CD4-positive, alpha-beta T cell (primary cell): ENCODE results near the gene MTSS2. TPM values are rescaled to one million over a fixed set of nuclear protein-coding genes. Genes with fewer than 3 reads are reported as not detected.
A peak's percentile ranks its signal among the peaks of the same experiment; 100 is the strongest.

Experiments used
- ATAC-seq: fragments of 200-7000 bp; cut with Tn5 transposase; one replicate; pipeline ENCODE4 v1.10.0; 2022; ENCODE audit warnings: mild to moderate bottlenecking; ENCODE audit not compliant: poor library complexity
- CTCF ChIA-PET: fragments of 350-600 bp; sonication (Branson Sonifier 250); formaldehyde crosslinking; loops from one replicate; lab custom pipeline; 2021; ENCODE audit warnings: antibody characterized with exemption, inconsistent platforms; lab: Charles Lee
- POLR2A ChIA-PET: fragments of 350-600 bp; sonication (Branson Sonifier 250); formaldehyde crosslinking; loops from one replicate; lab custom pipeline; 2021; ENCODE audit warnings: antibody characterized with exemption, inconsistent platforms; lab: Charles Lee
- DNase-seq, 14 experiments: peaks; one replicate each; pipeline ENCODE4 v3.0.0-alpha.2; 2013 to 2020; ENCODE audit warnings: mixed read lengths in 2 of 14
- H3K27ac ChIP-seq, 2 donors: one replicate each; pipeline versions ENCODE4 v1.5.1 to v1.7.0; 2013; ENCODE audit warnings: low read length in 2 of 2, low read depth in 1 of 2, mild to moderate bottlenecking in 1 of 2
- H3K27me3 ChIP-seq, 2 experiments: 1 replicate in 1 of 2; 2 replicates in 1 of 2; pipeline versions ENCODE4 v1.6.1 to v1.7.0; 2013; ENCODE audit warnings: low read length in 2 of 2, control low read depth in 1 of 2, mild to moderate bottlenecking in 1 of 2, moderate library complexity in 1 of 2; ENCODE audit not compliant: insufficient read depth in 2 of 2, control insufficient read depth in 1 of 2
- H3K36me3 ChIP-seq: one replicate; pipeline ENCODE4 v1.6.1; 2013; ENCODE audit warnings: low read length, control low read depth; ENCODE audit not compliant: insufficient read depth
- H3K4me1 ChIP-seq: one replicate; pipeline ENCODE4 v1.6.1; 2013; ENCODE audit warnings: low read length, control low read depth; ENCODE audit not compliant: insufficient read depth
- H3K4me3 ChIP-seq: one replicate; pipeline ENCODE4 v1.5.1; 2013; ENCODE audit warnings: mild to moderate bottlenecking, low read length, moderate library complexity
- H3K9me3 ChIP-seq, 2 experiments: 1 replicate in 1 of 2; 2 replicates in 1 of 2; pipeline versions ENCODE4 v1.6.1 to v1.7.0; 2013; ENCODE audit warnings: low read length in 2 of 2, mild to moderate bottlenecking in 2 of 2, control low read depth in 1 of 2, moderate library complexity in 1 of 2; ENCODE audit not compliant: control insufficient read depth in 1 of 2, insufficient read depth in 1 of 2
- H3K27ac Mint-ChIP-seq: one replicate; pipeline ENCODE4 v1.8.0; 2020; ENCODE audit warnings: mixed read lengths
- H3K27me3 Mint-ChIP-seq: one replicate; pipeline ENCODE4 v1.8.0; 2021; ENCODE audit warnings: mixed read lengths
- H3K36me3 Mint-ChIP-seq: one replicate; pipeline ENCODE4 v1.8.0; 2021; ENCODE audit warnings: low read depth, mixed read lengths
- H3K4me1 Mint-ChIP-seq: one replicate; pipeline ENCODE4 v1.8.0; 2021; ENCODE audit warnings: low read depth, mixed read lengths
- H3K4me3 Mint-ChIP-seq: one replicate; pipeline ENCODE4 v1.8.0; 2020; ENCODE audit warnings: mild to moderate bottlenecking, mixed read lengths
- H3K9me3 Mint-ChIP-seq: one replicate; pipeline ENCODE4 v1.8.0; 2020; ENCODE audit warnings: mixed read lengths
- CTCF ChIP-seq: fragments of 200-600 bp; IDR thresholded peaks from one replicate; pipeline ENCODE4 v1.8.0; 2022; ENCODE audit warnings: antibody characterized with exemption, mild to moderate bottlenecking
- intact Hi-C, 2 experiments: fragments of 100-400 bp; cut with DNase I in 1 of 2; cut with micrococcal nuclease in 1 of 2; formaldehyde crosslinking; loops; one replicate each; pipeline versions ENCODE4 v1.15.1 to v1.9.0; 2023 to 2025; cut with DNase I, micrococcal nuclease
- total RNA-seq, 174 experiments: library from RNA in 2 of 174; stranded (reverse) in 2 of 174; gene quantifications; one replicate each; pipeline ENCODE4 v1.2.3 and lab custom pipeline; 2021 to 2026

MTSS2 gene
- total RNA-seq, 2 experiments from 2014 or later: 15.4 to 16.4 TPM

- ChIA-PET CTCF (no interaction called here), POLR2A (no interaction called here)
- H3K27me3 ChIP-seq: no peaks in the 10 kb centered on the region
- Mint-ChIP-seq H3K9me3 (no peaks in the 10 kb centered on the region), H3K27ac (no peak overlapping the region), H3K27me3 (no peaks in the 10 kb centered on the region), H3K4me3 (no peak overlapping the region), H3K4me1 (no peaks in the 10 kb centered on the region), H3K36me3 (peaks cover 14% of the 10 kb centered on the region)
- ATAC-seq: no peak
- H3K27ac ChIP-seq: no peak overlapping the region
- H3K4me3 ChIP-seq: no peak overlapping the region
- intact Hi-C loops: no loop called here
- TF ChIP-seq CTCF: no peak
- no peak for DNase-seq
- no peaks in the 10 kb centered on the region for H3K4me1 ChIP-seq
- H3K9me3 ChIP-seq: no peaks in the 10 kb centered on the region
- H3K36me3 ChIP-seq: no peaks in the 10 kb centered on the region
Measured at GRCh38 chr16:70670175-70670574, 15.7 kb downstream of the MTSS2 start.

DNA sequence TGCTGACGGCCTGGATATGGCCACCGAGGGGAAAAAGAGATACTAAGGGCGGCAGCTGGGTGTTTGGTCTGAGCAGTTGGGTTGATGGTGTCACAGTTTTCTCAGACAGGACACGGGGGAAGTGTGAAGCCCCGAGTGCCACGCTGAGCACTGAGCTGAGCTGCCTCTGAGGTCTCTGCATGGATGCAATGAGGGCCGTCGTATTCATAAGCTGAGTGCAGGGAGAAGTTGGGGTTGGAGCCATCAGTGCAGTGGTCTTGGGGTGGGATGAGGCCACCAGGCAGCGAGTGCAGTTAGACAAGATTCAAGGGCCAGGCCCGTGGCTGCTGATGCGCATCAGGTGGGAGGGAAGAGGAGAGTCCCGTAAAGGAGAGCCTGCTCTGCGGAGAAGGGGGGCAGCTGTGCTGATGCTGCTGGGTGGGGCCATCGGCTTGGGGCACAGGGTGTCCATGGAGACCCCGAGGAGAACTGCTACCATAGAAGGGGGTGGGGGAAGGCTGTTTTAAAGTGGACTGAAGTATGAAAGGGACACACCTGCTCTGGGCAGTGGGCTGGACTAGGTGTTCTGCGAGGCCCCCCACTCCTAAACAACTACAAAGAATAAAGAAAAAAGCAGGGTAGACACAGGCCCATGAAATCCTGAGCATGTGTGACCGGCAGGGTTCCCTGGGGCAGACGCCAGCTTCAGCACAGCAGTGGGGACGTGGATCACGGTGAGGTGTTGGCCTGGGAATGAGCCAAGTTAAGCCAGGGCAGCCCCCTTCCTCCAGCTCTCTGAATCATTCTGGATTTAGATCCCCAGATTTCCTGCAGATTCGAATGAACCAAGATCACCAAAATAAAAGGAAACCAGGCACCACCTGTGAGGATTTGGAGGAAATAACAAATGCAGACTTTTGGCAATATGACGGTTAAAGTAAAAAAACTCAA, 19.8 kb downstream of the MTSS2 start:
- Histone ChIP-seq H3K4me1 (no peaks in the 10 kb centered on the region), H3K9me3 (no peaks in the 10 kb centered on the region), H3K27ac (no peak overlapping the region), H3K36me3 (no peaks in the 10 kb centered on the region), H3K4me3 (no peak overlapping the region), H3K27me3 (no peaks in the 10 kb centered on the region)
- no peak for ATAC-seq
- intact Hi-C loops: no loop called here
- H3K27ac Mint-ChIP-seq: no peak overlapping the region
- no peaks in the 10 kb centered on the region for H3K4me1 Mint-ChIP-seq
- ChIA-PET POLR2A (no interaction called here), CTCF (no interaction called here)
- no peak for TF ChIP-seq CTCF
- H3K4me3 Mint-ChIP-seq: no peak overlapping the region
- no peaks in the 10 kb centered on the region for H3K27me3 Mint-ChIP-seq
- H3K9me3 Mint-ChIP-seq: no peaks in the 10 kb centered on the region
- H3K36me3 Mint-ChIP-seq: peaks cover 14% of the 10 kb centered on the region
- peak in 1 of 14 experiments; percentile 25 for DNase-seq

DNA sequence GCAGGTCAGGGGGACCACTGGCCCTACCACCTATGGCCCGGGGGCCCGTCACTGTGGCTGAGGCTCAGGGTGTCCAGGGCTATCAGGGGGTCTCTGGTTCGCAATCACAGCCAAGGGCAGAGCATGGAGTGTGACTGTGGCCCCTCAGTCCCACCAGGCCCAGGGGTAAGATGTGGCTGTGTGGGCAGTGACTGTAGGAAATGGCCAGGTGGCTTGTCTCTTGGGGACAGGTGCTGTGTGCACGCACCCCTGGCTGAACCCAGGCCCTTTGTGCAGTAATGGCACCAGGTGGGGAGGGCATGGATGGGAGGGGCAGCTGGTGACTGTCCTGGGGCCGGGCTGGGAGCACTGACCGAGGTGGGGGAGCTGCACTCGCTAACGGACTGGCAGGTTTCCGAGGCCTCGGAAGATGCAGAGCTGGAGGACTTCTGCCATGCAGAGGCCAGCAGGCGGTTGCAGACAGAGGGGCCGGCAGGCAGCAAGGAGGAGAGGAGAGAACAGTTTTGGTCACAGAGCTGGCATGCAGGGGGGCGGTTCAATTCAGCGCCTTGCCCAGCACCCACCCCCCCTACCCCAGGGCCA, 20.6 kb downstream of the MTSS2 start:
- H3K4me3 Mint-ChIP-seq: no peak overlapping the region
- no peaks in the 10 kb centered on the region for H3K27me3 ChIP-seq
- no peaks in the 10 kb centered on the region for H3K36me3 ChIP-seq
- no peak overlapping the region for H3K27ac ChIP-seq
- no peaks in the 10 kb centered on the region for H3K4me1 Mint-ChIP-seq
- ATAC-seq: no peak
- no peaks in the 10 kb centered on the region for H3K27me3 Mint-ChIP-seq
- no peaks in the 10 kb centered on the region for H3K4me1 ChIP-seq
- ChIA-PET POLR2A (no interaction called here), CTCF (no interaction called here)
- intact Hi-C loops: no loop called here
- DNase-seq: no peak
- no peak overlapping the region for H3K27ac Mint-ChIP-seq
- TF ChIP-seq CTCF: no peak
- H3K36me3 Mint-ChIP-seq: peaks cover 9% of the 10 kb centered on the region
- no peak overlapping the region for H3K4me3 ChIP-seq
- H3K9me3 Mint-ChIP-seq: no peaks in the 10 kb centered on the region
- no peaks in the 10 kb centered on the region for H3K9me3 ChIP-seq
